Head of caudate nucleus (tissue), 42 donors: Measurements from ENCODE around the gene KRTAP5-9.
"Not testable (repeated sequence)": the region's sequence is repeated elsewhere in the genome, so short reads cannot be mapped to it uniquely, and the experiment has no call there.

ENCODE experiments used
- DNase-seq, 42 donors: peaks; one replicate each; pipeline versions ENCODE4 v3.0.0 to v3.0.0-alpha.2; 2020 to 2021; ENCODE audit warnings: mixed read lengths in 7 of 42
- intact Hi-C: fragments of 100-400 bp; cut with DNase I; formaldehyde crosslinking; loops from one replicate; pipeline ENCODE4 v1.15.0; 2022

Gene KRTAP5-9

DNA sequence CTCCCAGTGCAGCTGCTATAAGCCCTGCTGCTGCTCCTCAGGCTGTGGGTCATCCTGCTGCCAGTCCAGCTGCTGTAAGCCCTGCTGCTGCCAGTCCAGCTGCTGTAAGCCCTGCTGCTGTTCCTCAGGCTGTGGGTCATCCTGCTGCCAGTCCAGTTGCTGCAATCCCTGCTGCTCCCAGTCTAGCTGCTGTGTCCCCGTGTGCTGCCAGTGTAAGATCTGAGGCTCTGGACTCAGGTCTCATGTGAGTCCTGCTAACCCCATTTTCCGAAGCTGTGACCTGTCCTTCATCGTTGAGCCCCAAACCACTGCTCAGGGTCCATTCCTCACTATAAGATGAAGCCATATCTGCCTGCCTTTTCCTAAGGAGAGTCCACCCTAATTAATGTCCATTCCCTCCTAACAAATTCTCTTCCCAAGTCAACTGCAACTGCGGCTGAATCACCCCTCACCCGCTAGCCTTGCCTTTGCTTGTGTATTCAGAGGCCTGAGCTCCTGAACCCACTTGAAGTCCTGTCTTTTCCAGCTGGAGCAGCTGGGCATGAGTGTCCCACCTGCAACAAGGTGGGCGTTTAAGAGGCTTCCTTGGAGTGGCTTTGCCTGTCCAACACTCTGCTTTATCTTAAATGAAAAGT lies 20.5 kb upstream of the KRTAP5-9 start:
- intact Hi-C loops, result no loop called here
- DNase-seq, result no peak

DNA sequence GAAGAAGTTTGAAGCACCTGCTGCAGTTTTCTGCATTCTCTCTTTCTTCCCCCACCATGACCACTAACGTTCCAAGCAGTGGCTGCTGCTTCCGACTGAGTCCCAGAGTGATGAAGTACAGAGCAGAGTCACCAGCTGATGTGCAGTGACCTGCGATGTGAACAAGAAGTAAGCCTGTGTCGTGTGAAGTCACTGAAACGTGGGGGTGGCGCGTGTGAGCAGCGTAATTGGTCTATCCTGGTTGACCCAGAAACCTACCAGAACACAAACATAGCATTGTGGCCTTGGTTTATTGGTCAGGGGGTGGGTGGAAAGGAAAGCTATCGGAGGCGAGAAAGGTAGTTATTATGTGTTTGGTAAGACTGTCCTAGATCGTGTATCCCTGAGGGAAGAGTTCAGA lies 17.6 kb upstream of the KRTAP5-9 start:
- intact Hi-C loops, result no loop called here
- no peak for DNase-seq

DNA sequence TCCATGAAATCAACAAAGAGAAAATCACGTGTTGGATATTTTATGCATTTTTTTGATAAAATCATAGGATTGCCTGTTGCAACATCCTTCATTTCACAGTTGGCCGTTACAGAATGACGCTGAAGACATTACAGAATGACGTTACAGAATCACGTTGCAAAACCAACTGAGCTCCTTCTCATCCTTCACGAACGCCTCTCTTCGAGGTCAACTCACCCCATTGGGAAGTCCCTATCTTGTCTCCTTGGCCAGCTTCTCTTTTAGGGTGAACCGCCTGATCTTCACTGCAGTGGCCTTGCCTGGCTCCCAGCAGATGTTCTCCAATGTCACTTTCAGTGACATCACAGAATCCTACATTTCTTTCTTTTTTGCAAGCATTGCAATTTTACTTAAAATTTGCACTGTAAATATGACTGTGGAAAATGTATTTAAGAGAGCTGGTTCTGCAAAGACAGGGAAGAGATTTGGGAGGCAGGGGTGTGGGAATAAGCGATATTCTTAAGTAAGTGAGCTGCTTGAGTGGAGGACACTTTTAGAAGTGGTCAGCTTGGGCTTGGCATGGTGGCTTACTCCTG lies 16.1 kb upstream of the KRTAP5-9 start:
- DNase-seq, result no peak
- intact Hi-C loops, result no loop called here

DNA sequence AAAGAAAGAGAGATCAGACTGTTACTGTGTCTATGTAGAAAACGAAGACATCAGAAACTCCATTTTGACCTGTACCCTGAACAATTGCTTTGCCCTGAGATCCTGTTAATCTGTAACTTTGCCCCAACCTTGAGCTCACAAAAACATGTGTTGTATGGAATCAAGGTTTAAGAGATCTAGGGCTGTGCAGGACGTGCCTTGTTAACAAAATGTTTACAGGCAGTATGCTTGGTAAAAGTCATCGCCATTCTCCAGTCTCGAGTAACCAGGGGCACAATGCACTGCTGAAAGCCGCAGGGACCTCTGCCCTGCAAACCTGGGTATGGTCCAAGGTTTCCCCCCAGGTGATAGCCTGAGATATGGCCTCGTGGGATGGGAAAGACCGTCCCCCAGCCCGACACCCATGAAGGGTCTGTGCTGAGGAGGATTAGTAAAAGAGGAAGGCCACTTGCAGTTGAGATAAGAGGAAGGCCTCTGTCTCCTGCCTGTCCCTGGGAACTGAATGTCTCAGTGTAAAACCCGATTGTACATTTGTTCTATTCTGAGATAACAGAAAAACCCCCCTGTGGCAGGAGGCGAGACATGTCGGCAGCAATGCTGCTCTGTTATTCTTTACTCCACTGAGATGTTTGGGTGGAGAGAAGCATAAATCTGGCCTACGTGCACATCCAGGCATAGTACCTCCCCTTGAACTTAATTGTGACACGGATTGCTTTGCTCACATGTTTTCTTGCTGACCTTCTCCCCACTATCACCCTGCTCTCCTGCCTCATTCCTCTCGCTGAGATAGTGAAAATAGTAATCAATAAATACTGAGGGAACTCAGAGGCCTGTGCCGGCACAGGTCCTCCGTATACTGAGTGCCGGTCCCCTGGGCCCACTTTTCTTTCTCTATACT lies 13.3 kb upstream of the KRTAP5-9 start:
- peak in 1 of 42 donors; percentile 6 for DNase-seq
- intact Hi-C loops, result not testable (repeated sequence)

DNA sequence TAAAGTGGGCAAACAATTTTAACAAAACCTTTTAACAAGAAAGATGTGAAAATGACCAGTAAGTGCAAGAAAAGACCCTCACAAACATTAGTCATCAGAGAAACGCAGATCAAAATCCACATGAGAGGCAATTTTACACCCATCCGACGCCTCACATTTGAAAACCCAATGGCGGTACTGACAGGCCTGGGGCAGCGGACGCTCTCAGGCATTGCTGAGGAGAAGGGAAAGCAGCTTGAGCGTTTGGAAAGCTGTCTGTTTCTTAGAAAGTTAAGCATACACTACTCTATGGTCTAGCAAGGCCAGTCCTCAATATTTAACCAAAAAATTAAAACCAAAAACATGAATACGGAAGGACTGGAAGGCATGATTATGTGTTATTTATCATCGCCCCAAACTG lies 12.4 kb upstream of the KRTAP5-9 start:
- no peak for DNase-seq
- intact Hi-C loops, result no loop called here

DNA sequence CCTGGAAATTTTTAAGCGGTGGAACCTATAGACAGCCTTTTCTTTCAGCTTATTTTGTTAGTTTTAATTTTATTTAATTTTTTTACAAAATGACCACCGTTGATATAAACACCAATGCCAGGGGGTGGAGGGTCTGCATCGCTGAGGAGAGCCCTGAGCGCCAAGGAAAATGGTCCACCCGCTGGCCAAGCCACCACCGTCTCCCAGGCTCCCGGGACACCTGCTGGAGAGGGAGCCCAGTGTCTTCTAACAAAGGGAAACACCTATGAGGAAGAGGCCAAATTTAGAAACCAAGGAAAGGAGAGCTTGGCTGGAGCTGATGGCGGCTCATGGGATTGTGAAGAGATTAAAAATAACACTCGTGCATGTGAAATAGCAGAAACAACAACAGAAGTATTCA lies 10.7 kb upstream of the KRTAP5-9 start:
- intact Hi-C loops, result no loop called here
- DNase-seq, result no peak

DNA sequence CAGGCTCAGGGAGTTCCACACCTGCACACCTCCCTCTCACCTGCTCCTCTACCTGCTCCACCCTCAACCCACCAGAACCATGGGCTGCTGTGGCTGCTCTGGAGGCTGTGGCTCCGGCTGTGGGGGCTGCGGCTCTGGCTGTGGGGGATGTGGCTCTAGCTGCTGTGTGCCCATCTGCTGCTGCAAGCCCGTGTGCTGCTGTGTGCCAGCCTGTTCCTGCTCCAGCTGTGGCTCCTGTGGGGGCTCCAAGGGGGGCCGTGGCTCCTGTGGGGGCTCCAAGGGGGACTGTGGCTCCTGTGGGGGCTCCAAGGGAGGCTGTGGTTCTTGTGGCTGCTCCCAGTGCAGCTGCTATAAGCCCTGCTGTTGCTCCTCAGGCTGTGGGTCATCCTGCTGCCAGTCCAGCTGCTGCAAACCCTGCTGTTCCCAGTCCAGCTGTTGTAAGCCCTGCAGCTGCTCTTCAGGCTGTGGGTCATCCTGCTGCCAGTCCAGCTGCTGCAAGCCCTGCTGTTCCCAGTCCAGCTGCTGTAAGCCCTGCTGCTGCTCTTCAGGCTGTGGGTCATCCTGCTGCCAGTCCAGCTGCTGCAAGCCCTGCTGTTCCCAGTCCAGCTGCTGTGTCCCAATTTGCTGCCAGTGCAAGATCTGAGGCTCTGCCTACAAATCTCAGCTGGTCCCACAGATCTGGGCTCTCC lies 10.1 kb upstream of the KRTAP5-9 start, which contains the start of gene KRTAP5-8:
Gene KRTAP5-8 (plus strand): TSS at position 49 of the 689 bp plus-strand sequence. CDS start 31 bp downstream, at position 80.
- DNase-seq, result not testable (repeated sequence)

DNA sequence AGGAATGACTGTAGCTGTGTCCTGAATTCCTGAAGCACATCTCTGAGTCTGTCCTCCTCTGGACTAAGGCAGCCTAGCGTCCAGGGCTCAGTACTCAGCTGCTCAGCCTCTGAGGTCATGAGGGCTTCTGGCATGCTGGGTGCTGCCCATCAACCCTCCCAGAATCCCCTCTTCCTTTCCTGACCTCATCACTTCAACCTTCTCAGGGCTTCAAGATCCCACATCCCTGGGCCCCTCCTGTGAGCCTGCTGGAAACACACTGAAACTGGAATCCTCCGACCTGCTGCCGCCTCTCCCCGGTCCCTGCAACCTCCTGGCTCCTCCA lies 9.6 kb upstream of the KRTAP5-9 start:
- intact Hi-C loops, result no loop called here

More for the DNA sequence above, 10.1 kb upstream of the KRTAP5-9 start, which contains the start of gene KRTAP5-8:
- intact Hi-C loops, result not testable (repeated sequence)

DNA sequence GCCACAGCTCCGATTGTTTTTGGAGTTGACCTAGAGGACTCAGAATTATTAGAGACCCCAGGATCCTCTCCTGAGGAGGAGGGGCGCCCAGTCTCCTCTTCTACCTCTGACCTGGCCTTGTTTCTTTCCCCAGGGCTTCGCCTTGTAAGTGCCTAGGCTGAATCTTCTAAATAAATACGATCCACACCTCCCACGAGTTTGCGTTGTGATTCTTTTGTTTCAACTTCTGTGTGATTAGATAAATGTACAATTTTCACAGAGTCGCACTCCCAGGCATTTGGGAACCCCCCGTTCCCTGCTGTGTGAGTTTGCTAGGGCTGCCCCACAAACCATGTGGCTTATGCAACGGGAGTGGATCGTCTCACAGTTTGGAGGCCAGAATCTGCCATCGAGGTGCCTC lies 9.2 kb upstream of the KRTAP5-9 start:
- DNase-seq, result no peak
- intact Hi-C loops, result no loop called here

More for the DNA sequence above, 9.6 kb upstream of the KRTAP5-9 start:
- no peak for DNase-seq

DNA sequence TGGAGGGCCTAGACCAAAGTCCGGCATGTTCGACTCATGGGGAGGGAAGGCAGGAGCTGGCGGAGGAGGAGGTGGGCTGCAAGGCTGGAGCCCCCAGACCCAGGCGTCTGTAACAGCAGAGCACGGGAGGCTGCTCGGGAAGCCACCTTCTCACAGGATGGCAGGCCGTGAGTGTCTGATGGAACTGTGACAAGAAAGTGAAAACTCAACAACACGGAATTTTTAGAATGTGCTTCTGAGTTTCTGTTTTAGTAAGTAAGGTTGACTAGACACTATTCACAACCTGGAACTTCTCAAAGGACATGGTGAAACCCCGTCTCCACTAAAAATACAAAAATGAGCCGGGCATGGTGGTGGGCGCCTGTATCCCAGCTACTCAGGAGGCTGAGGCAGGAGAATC lies 8.2 kb upstream of the KRTAP5-9 start:
- DNase-seq, intact Hi-C loops: not testable (repeated sequence)

DNA sequence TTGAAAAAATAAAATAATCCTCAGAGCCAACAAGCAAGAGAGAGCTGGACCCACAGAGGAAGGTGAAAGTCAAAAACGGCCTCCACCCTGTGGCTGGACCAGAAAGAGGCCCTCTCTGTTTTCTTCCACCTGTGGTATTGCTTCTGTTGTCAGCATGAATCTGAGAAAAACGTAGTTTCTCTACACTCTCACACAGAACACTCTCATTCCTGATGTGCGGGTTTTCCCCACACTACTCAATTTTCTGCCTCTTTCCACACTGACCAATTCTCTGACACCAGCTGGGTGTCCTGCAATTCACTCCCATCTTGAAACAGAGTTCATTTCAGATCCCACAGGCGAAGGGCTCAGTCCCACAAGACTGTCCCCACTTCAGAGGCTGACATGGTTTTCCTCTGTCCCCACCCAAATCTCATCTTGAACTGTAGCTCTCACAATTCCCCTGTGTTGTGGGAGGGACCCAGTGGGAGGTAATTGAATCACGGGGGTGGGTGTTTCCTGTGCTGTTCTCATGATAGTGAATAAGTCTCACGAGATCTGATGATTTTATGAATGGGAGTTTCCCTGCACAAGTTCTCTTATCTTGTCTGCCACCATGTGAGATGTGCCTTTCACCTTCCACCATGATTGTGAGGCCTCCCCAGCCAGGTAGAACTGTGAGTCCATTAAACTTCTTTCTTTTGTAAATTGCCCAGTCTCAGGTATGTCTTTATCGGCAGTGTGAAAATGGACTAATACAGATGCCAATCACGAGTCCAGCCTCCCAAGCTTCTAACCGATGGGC lies 7.5 kb upstream of the KRTAP5-9 start:
- not testable (repeated sequence) for DNase-seq

DNA sequence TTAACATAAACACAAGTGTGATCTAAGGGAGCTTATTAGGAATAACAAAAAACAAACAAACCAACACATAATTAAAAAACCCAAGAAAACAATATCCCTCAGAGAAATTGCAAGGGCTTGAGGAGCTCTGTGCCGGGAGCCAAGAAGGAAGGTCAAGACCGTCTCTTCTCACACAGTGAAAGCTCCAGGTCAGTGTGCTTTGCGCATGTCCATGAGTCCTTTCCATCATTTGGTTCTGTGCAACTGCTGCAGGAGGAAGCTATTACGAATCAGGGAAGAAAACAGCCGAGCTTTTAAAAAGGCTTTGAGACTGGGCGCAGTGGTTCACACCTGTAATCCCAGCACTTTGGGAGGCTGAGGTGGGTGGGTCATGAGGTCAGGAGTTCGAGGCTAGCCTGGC lies 5.8 kb upstream of the KRTAP5-9 start:
- no peak for DNase-seq
- intact Hi-C loops, result no loop called here

More for the DNA sequence above, 7.5 kb upstream of the KRTAP5-9 start:
- intact Hi-C loops, result not testable (repeated sequence)

DNA sequence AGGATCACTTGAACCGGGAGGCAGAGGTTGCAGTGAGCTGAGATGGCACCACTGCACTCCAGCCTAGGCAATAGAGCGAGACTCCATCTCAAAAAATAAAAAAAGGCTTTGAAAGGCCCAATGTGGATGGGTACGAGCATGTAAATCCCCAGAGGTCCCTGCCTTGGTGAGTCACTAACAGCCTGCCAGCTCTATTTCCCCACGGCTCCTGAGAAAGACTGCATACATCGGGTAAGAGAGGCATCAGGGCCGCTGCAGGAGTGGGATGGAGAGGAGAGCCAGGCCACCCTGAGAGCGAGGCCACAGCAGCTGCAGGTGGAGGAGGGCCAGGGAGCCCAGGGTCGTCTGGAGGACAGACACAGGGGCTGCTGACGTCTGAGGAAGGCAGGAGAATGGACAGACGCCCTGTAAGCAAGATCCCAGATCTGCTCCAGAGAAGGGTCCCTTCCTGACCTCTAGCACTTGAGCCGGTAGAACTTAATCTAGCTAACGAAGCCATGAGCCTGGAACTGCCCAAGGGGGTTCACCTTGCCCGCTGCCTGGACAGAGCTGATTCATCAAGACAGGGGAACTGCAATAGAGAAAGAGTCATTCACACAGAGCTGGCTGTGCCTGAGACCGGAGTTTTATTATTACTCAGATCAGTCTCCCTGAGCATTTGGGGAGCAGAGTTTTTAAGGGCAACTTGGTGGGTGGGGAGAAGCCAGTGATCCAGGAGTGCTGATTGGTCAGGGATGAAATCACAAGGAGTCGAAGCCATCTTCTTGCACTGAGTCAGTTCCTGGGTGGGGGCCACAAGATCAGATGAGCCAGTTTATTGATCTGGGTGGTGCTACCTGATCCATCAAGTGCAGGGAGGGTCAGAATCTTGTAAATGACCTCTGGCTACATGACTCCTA lies 5.1 kb upstream of the KRTAP5-9 start:
- DNase-seq, result no peak
- intact Hi-C loops, result no loop called here

DNA sequence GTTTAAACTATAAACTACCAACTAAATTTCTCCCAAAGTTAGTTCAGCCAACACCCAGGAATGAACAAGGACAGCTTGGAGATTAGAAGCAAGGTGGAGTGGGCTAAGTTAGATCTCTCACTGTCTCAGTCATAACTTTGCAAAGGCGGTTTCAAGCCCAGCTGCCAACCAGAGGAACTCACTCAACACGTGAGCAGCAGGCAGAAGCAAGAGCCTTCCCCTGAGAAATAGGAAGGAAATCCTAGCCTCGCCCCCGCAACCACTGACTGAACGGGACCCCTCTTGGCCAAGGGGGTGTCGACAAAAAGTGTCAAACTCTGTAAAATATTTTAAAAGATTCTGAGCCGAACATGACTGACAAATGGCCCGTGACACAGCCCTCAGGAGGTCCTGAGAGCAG lies 4.4 kb upstream of the KRTAP5-9 start:
- intact Hi-C loops, result no loop called here
- DNase-seq, result no peak

DNA sequence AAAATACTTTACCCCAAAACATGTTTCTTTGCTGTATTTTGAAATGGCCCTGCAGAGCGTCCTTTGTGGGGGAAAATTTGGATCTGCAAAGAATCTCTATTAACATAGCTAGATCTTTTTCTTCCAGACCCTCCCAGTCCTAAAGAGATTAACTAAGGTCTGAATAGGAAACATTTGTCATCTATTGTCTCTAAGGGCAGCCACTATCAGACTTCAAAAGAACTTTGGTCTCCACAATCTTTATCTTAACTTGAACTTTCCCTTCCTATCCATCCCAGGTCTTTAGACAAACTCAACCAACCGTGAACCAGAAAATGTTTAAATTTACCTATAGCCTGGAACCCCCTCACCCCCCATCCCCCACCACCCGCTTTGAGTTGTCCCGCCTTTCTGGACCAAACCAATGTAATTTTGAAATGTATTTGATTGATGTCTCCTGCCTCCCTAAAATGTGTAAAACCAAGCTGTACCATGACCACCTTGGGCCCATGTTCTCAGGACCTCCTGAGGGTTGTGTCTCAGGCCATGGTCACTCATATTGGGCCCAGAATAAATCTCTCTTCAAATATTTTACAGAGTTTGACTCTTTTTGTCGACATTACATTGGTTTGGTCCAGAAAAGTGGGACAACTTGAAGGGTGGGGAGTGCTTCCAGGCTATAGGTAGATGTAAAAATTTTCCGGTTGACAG lies 3.5 kb upstream of the KRTAP5-9 start:
- no peak for DNase-seq
- intact Hi-C loops, result no loop called here

DNA sequence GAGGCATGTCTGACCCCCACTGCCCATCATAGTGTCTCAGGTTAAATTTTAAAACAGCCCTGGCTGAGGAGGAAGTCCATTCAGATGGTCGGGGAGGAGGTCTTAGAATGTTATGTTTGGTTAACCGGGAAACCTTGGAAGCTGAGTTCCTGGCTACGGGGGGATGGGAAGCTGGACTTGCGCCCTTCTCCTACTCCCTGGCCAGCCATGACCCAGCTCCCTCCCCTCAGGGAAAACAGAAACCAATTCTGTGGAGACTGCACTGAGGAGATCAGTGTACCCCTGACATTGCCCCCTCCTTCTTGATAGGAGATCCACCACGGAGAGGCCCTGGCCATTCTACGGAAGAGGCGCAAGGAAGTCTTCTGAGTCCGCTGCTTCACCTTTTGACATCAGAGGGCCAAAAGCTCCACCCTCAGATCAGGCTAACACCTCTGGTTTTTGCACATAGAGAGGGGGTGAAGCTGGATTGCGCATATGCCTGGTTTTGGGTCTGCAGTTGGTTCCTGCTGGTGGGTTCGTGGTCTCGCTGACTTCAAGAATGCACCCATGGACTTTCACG lies 2.7 kb upstream of the KRTAP5-9 start:
- no peak for DNase-seq
- intact Hi-C loops, result no loop called here

DNA sequence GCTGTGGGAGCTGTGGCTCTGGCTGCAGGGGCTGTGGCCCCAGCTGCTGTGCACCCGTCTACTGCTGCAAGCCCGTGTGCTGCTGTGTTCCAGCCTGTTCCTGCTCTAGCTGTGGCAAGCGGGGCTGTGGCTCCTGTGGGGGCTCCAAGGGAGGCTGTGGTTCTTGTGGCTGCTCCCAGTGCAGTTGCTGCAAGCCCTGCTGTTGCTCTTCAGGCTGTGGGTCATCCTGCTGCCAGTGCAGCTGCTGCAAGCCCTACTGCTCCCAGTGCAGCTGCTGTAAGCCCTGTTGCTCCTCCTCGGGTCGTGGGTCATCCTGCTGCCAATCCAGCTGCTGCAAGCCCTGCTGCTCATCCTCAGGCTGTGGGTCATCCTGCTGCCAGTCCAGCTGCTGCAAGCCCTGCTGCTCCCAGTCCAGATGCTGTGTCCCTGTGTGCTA lies 514 bp downstream of the KRTAP5-9 start:
- peak in 1 of 42 donors; percentile 2 for DNase-seq
- intact Hi-C loops, result no loop called here
